HT-29 (cell line): Measurements from ENCODE around the gene LRRK1. TPM values are rescaled to one million over a fixed set of nuclear protein-coding genes. Genes with fewer than 3 reads are reported as not detected.

ENCODE experiments used
- DNase-seq: peaks from one replicate; pipeline ENCODE4 v3.0.0-alpha.2; 2015; ENCODE audit warnings: low spot score
- total RNA-seq: library from RNA; depleted of rRNA; stranded (reverse); fragments of >200 nt; shearing (Covaris generic); gene quantifications from 2 replicates; pipeline ENCODE4 v1.2.3, GENCODE V29; 2014

LRRK1 gene
- total RNA-seq, 1 experiment from 2014 or later: 25.0 TPM

DNA sequence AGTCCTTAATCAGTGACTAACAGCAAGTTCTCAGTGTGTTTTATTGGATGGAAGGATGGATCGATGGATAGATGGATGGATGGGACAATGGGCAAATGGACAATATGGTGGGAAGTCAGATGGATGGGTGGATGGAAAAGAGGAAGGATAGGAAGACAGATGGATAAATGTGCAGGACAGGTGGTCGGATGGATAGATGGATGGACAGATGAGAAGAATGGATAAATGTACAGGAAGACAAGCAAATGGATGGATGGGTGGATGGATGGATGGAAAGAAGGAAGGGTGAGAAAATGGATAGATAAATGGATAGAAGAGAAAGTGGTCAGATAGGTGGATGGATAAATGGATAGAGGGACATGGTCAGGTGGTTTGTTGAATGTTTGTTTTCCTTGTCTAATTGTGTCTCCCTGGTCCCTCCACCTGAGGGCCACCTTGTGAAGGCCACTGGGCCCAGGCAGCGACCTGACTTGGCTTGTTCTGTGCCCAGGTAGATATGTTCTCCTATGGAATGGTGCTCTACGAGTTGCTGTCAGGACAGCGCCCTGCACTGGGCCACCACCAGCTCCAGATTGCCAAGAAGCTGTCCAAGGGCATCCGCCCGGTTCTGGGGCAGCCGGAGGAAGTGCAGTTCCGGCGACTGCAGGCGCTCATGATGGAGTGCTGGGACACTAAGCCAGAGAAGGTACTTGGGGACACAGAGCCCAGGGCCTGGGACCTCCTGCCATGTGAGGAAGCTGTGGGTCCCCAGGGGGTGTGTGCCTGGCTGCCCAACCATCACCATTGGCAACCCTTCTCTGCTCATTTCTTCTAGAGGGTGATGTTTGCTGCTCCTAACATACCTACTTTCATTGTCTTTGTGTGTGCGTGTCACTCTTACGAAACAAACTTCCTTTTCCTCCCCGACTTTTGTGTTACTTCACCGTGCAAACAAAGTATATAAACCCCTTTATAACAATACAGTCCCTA, 137.5 kb downstream of the LRRK1 start:
- DNase-seq: no peak

DNA sequence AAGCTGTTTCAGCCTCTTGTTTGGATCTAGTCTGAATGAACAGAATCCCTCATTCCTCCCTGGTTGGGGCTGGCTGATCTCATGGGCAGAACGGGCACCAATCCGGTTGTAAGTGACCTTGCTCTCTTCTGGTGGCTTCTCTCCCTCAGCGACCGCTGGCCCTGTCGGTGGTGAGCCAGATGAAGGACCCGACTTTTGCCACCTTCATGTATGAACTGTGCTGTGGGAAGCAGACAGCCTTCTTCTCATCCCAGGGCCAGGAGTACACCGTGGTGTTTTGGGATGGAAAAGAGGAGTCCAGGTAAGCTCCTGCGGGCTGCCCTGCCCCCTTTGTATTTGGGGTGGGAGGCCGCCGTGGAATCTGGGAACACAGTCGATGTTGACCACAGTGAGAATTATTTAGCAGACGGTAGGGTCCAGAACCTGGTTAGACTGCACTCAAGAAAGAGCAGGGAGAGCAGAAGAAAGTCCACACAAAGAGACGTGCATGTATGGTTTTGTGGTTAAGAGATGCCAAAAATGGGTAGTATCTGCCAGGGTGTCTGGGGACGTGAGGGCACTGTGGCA, 138.8 kb downstream of the LRRK1 start:
- no peak for DNase-seq

DNA sequence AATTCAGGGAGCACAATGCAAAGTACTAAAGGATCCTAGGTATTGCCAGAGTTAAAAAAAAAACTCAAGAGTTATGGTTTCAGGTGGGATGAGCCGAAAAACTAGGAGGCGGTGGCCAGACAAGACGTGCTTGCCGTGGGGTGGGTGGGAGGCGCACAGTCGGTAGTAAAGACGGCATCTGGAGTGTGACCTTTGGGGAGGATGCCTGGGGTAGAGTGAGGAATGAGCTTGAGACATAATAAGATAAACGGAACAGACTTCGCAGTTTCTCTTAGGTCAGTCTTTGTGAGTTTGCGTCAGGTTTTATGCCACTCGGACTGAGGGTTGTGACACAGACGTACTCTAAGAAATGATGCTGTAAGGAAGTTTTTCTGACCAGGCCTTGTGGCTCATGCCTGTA, 139.6 kb downstream of the LRRK1 start:
- DNase-seq: no peak

DNA sequence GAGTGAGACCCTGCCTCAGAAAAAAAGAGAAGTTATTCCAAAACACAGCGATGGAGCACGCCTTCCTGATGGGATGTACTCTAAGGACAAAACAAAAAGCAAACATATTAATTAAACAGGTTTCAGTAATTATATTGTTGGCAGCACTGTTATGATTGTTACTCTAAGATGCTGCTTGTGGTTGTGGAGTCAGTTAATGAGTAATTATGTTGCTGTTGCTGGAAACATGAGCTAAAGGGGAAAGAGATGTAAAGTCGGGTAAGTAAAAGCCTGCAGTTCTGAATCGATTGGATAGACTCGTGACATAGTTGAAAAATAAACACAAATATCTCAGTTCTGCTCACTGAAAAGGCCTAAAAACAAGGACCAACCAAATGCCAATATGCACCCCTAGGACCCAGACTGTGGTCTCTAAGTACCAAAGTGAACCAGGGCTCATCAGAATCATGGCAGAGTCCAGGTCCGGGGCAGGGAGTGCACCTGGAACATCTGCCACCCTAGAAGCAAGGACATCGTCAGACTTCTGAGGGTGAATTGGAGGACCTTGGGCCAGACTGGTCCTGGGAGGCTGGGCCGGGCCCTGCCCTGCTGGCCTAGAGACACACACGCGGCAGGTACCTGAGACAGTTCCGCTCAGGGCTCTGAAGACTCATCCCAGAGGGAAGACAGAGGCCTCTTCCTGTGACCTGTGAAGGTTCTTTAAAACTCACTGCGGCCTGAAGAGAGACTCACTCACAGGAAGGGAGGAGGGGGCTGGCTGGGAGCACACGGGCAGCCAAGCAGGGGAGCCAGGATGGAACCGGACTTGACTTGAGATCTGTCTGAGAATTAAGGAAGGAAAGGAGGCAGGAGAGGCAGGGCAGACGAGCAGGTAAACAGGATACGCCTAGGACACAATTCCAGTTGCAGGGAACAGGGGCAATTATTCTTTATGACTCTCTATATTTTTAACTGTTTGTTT, 140.5 kb downstream of the LRRK1 start:
- no peak for DNase-seq

DNA sequence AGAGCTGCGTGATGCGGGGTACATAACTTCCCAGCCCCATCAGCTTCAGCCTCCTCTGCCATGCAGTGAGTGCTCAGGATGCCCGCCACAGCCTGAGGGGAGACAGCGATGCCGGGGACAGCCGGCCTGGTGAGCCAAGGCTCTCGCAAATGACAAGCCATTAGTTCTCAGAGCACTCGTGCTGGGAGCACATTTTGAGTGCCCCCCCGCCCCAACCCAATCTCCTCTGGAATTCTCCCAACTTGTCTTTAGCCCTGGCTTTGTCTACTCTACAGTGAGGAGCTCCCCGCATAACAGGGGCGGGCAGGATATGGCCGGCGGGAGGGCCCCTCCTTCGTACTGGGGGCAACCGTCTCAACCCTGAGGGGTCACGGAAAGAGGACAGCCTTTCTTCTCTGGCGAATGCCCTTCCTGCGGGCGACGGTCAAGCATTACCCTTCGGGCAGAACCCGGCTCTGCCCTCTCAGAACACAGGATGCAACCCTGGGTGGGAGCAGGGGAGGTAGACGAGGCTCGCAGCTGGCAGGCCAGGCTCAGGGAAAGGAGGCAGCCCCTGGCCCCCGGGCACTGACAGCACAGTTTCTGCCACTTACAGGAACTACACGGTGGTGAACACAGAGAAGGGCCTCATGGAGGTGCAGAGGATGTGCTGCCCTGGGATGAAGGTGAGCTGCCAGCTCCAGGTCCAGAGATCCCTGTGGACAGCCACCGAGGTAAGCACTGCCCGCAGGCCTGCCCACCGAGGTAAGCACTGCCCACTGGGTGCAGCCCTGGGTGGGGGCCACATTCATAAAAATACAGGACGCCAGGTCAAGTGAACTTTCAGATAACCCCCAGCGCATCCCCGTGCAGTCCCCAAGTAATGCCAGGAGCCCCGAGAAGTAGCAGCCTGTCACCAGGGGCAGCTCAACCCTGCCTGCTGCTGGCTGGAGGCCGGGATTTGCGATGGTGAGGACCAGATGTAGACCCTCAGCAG, 141.7 kb downstream of the LRRK1 start:
- DNase-seq: no peak

DNA sequence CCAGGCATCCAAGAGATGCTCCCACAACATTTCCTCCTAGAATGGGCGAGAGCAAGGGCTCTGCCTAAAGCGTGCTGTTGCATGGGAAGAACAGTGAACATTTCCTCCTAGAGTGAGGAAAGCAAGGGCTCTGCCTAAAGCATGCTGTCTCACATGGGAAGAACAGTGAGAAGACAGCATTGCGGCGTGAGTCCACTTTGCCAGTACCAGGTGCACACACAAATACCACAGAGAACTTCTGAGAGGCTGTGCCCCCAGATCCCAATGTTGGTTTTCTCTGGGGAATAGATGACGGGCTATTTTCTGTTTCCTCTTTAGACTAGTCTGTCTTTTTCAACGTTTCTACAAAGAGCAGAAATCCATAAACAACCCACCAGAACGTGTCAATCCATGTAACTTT, 142.9 kb downstream of the LRRK1 start:
- DNase-seq: no peak

DNA sequence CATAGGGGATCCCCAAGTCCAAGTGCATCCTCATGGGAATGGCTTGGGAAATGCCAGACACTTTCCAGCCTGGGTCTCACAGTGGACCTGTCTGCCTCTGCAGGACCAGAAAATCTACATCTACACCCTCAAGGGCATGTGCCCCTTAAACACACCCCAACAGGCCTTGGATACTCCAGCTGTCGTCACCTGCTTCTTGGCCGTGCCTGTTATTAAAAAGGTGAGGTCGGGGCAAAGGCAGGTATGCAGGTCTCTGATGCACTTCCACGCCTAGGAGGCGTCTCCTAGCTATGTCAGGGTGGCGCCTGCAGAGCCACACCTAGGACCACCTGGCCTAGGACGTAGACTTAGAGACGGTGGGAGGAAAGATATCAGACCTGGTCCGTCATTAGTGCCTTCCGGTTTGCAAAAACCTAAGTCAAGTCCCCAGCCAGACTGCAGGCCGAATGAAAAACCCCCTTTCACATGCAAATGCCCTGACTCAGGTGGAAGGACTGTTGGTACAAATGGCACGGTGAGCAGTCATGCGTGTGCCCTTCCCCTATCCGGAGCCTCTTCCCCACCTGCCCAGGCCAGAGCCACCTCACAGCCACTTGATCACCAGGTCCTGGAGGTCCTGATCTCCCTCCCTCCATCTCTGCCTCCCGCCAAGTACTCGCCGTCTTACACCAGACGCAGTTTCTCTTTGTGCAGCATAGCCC, 143.5 kb downstream of the LRRK1 start:
- no peak for DNase-seq

DNA sequence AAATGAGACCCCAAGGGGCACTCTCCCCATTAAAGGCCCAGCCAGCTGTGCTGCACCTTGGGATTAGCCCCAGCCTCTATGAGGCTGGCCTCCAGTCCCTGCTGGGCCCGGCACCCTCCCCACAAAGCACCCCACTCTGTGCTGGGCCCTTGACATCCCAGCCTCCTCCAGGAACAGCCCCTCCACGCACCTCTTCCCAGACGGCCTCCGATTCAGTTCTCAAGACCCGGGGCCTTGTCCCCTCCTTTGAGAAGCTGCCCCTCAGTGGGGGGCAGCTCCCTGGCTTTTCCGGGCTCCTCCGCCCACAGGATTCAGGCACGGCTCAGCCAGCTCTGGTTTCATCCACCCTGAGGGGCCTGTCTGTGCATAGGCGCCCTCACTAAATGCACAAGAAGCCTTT, 144.1 kb downstream of the LRRK1 start:
- DNase-seq: no peak

DNA sequence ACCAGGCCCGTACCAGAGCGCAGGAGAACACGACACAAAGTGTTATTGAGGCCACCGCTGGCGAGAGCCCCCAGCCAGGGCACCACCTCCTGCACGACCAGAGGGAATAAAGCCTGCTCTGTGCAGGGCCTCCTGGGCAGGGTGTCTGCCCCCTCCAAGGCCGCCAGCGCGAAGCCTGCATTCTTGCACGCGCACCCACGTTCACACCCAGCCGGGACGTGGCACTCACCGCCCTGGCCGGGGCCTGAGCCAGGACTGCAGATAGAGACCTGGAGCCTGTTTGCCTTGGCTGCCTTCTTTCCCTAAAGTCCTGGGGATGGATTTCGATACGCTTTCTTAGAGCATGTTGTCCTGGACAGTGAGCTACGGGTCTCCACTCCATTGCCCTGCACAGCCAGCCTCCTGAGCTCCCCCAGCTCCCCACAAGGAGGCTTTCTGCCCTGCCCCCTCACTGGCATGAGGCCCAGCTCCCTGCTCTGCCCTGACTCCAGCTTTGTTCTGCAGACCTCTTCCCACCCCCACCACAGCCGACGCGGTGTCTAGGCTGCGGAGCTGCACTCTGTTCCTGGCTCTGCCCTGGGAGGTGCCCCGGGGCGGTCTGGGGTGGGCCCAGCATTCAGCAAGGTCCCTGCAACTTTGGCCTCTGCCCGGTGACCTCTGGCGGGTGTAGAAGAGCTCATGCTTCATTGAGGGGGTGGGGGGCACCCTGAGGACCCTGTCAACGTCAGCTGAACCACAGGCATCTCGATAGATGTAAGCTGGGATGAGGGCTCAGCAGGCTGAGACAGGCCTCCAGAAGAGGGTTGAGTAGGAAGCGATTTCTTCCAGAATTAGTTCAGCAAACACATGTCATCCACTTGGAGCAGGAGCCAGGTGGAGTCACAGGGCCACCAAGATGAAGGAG, 145.0 kb downstream of the LRRK1 start:
- DNase-seq: no peak

DNA sequence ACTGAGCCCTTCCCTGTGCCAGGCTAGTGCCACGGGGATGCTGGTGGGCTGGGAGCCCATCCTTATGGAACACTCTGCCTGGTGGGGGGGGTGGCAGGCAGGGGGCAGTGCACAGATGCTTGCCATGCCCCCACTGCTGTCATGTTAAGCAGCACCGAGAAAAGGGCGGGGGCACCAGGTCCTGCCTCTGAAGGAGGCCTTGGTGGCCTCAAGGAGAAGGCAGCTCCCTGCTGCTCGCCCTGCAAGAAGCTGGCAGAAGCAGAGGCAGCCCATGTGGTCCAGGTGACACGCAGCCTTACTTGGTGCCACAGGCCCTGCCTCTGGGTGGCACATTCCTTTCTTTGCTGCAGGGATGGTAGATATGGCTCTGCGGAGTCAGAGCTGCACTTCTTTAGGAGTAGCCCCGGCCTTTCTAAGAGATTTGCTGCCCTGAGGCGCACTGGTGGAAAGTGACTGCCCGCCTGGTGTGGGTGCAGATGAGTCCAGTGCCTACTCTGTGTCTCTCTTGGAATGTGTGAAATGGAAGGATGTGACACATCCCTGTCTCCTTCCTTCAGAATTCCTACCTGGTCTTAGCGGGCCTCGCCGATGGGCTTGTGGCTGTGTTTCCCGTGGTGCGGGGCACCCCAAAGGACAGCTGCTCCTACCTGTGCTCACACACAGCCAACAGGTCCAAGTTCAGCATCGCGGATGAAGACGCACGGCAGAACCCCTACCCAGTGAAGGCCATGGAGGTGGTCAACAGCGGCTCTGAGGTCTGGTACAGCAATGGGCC, 145.8 kb downstream of the LRRK1 start:
- no peak for DNase-seq

DNA sequence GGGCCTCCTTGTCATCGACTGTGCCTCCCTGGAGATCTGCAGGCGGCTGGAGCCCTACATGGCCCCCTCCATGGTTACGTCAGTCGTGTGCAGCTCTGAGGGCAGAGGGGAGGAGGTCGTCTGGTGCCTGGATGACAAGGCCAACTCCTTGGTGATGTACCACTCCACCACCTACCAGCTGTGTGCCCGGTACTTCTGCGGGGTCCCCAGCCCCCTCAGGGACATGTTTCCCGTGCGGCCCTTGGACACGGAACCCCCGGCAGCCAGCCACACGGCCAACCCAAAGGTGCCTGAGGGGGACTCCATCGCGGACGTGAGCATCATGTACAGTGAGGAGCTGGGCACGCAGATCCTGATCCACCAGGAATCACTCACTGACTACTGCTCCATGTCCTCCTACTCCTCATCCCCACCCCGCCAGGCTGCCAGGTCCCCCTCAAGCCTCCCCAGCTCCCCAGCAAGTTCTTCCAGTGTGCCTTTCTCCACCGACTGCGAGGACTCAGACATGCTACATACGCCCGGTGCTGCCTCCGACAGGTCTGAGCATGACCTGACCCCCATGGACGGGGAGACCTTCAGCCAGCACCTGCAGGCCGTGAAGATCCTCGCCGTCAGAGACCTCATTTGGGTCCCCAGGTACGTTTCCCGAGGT, 146.5 kb downstream of the LRRK1 start:
- no peak for DNase-seq

DNA sequence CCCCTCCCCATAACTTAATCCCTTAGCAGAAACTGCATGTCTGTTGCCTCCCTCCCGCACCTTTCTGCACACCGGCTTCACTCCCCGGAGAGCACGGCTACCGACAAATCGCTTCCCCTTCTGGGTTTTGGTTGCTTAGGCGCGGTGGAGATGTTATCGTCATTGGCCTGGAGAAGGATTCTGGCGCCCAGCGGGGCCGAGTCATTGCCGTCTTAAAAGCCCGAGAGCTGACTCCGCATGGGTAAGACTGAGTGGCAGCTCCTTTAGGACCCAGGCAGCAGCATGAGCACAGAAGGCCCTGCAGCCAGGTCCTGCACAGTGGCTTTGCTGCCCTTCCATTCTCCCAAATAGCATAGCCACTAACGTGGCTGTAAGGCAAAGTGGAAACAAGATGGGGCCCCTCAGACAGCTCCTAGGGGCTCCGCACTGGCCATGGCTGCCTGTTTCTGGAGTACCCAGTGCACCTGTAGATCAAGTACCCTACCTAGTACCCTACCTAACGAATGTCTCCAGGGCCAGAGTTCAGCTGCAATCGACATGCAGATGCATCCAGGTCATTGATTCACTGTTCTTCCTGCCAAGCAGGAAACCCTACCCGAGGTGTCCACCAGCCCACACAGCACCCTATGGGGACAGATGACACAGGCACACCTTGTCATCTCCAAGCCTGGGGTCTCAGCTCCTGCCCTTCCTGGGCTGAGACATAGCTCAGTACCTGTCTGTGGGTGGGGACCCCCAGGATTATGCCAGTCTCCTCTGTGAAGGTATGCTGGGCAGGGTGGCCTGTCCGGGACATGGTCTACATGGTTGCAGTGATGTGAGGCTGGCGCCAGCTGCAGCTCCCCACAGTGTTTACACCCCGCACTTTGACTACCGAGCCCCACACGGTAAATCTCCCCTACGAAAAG, 147.6 kb downstream of the LRRK1 start:
- DNase-seq: no peak

DNA sequence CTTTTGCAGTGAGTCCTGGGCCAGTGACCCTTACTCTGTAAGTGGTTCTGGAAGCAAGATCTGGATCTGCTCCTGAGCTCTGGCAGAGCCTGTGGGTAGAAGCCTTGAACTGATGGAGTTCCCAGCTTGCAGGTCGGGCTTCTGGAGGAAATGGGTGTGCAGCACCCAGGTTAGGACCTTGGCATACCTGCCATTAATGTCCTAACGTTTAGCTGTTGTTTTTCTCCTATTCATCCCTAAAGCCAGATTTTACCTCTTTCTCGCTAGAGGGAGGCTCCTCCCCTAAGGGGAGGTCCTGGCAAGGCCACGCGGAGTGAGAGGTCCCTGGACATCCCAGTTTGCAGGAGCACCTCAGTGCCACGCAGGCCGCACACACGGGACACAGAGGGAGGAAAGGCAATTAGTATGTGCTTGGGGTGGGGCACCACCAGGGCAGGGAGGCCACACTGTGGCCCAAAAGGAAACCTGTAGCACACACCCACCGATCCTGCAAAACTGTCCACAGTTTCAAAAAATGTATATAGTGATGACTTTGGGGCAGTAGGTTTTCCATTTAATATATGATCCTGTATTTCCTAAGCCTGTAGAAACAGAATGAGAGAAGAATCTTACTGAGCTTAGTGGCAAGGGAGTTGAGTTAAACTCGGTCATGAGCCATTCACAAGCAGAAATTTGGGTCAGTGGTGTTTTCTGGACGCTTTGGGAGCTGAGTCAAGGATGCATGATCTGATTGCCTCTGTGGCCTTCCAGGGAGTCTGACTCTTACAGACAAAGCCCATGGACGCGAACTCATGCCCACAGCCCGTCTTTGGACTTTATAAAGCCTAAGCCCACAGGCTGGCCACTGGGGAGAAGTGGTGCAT, 148.7 kb downstream of the LRRK1 start:
- no peak for DNase-seq

DNA sequence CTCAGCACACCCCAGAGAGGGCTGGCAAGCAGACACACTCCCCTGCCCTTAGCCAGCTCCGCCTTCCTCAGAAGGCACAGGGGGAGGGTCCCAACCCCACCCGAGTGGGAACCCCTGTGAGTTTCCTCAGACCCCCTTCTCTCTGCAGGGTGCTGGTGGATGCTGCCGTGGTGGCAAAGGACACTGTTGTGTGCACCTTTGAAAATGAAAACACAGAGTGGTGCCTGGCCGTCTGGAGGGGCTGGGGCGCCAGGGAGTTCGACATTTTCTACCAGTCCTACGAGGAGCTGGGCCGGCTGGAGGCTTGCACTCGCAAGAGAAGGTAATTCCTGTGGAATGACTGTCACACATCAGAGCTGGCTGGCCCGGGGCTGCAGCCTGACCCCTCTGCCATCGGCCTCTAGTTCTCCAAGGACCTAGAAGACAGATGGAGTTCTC, 149.4 kb downstream of the LRRK1 start:
- DNase-seq: no peak

DNA sequence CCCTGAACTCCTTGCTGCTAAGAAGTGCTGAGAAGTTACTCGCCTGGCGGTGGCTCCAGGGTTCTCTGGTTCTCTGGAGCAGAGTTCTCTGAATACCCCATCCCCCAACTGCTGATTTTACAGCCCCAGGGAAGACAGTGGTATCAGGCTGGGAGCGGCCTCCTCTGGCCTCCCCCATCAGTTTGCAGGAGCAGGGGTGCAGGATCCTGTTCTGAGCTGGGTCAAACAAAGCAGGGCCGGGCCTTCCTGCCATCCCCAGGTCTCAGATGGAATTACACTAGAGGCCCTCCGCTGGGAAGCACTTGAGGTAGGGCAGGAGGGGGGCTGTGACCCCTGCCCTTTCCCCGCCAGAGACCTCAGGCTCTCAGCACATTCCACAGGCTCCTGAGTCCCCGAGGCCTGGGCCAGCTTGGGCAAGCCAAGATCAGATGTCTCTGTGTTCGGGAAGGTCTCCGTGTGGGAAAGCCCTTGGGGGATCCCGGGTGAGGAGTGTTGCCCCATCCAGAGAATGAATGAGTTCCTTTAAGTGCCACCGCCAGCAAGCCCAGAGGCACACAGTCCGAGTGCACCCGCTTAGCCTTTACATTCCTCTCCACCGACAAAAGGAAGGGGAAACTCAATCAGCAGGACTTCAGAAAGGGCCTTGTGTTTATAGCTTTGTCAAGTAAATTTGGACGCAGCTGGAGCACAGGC, 149.9 kb downstream of the LRRK1 start:
- DNase-seq: no peak
